ENCODE results near the gene MYBBP1A.

MYBBP1A gene

DNA sequence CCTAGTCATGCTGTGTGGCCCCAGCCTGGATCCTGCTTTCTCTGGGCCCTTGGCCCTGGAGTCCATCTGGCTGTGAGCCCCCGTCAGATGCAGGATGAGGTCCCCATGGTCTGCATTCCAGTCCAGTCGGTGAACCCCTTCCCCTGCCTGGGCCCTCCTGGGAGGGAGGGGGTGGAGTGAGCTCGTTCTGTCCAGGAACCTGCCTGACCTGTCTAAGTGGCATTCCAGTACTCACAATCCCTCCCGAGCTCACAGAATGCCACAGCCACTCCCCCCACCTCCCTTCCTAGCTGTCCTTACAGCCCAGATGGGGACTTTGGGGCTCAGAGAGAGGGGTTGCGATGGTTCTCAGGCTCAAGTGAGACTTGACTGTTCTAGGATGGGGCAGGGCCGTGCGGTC lies 41.0 kb downstream of the MYBBP1A start:
- TF ChIP-seq EP300 (IDR thresholded peaks at IDR 0.05; ENCODE audit: borderline replicate concordance) (peak; percentile 58; the same call in 1 of the 2 replicates), ZBTB7A (IDR thresholded peaks at IDR 0.05; ENCODE audit: low read depth) (peak; percentile 86), TEAD4 (IDR thresholded peaks at IDR 0.05) (peak; percentile 96), CEBPB (IDR thresholded peaks at IDR 0.05) (no peak), NFIC (IDR thresholded peaks at IDR 0.05) (peak; percentile 55), RAD21 (IDR thresholded peaks at IDR 0.05; ENCODE audit: low read depth) (no peak; the same call in none of the 2 replicates), YY1 (IDR thresholded peaks at IDR 0.05; ENCODE audit: low read depth) (no peak), TAF1 (IDR thresholded peaks at IDR 0.05; ENCODE audit: low read depth) (no peak), TCF12 (IDR thresholded peaks at IDR 0.05; ENCODE audit: low read depth) (peak; percentile 83), FOXM1 (IDR thresholded peaks at IDR 0.05; ENCODE audit: borderline replicate concordance, low read depth) (no peak), EGR1 (IDR thresholded peaks at IDR 0.05) (no peak), CREB1 (IDR thresholded peaks at IDR 0.05; ENCODE audit: low read depth) (no peak)
- TF ChIP-seq, protein P1, sequence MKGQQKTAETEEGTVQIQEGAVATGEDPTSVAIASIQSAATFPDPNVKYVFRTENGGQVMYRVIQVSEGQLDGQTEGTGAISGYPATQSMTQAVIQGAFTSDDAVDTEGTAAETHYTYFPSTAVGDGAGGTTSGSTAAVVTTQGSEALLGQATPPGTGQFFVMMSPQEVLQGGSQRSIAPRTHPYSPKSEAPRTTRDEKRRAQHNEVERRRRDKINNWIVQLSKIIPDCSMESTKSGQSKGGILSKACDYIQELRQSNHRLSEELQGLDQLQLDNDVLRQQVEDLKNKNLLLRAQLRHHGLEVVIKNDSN (IDR thresholded peaks at IDR 0.05): no peak
- TF ChIP-seq, protein P2, sequence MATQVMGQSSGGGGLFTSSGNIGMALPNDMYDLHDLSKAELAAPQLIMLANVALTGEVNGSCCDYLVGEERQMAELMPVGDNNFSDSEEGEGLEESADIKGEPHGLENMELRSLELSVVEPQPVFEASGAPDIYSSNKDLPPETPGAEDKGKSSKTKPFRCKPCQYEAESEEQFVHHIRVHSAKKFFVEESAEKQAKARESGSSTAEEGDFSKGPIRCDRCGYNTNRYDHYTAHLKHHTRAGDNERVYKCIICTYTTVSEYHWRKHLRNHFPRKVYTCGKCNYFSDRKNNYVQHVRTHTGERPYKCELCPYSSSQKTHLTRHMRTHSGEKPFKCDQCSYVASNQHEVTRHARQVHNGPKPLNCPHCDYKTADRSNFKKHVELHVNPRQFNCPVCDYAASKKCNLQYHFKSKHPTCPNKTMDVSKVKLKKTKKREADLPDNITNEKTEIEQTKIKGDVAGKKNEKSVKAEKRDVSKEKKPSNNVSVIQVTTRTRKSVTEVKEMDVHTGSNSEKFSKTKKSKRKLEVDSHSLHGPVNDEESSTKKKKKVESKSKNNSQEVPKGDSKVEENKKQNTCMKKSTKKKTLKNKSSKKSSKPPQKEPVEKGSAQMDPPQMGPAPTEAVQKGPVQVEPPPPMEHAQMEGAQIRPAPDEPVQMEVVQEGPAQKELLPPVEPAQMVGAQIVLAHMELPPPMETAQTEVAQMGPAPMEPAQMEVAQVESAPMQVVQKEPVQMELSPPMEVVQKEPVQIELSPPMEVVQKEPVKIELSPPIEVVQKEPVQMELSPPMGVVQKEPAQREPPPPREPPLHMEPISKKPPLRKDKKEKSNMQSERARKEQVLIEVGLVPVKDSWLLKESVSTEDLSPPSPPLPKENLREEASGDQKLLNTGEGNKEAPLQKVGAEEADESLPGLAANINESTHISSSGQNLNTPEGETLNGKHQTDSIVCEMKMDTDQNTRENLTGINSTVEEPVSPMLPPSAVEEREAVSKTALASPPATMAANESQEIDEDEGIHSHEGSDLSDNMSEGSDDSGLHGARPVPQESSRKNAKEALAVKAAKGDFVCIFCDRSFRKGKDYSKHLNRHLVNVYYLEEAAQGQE (IDR thresholded peaks at IDR 0.05; ENCODE audit: low read depth): no peak
- TF ChIP-seq, protein P3, sequence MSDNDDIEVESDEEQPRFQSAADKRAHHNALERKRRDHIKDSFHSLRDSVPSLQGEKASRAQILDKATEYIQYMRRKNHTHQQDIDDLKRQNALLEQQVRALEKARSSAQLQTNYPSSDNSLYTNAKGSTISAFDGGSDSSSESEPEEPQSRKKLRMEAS (IDR thresholded peaks at IDR 0.05): peak; percentile 62; the same call in 1 of the 2 replicates

DNA sequence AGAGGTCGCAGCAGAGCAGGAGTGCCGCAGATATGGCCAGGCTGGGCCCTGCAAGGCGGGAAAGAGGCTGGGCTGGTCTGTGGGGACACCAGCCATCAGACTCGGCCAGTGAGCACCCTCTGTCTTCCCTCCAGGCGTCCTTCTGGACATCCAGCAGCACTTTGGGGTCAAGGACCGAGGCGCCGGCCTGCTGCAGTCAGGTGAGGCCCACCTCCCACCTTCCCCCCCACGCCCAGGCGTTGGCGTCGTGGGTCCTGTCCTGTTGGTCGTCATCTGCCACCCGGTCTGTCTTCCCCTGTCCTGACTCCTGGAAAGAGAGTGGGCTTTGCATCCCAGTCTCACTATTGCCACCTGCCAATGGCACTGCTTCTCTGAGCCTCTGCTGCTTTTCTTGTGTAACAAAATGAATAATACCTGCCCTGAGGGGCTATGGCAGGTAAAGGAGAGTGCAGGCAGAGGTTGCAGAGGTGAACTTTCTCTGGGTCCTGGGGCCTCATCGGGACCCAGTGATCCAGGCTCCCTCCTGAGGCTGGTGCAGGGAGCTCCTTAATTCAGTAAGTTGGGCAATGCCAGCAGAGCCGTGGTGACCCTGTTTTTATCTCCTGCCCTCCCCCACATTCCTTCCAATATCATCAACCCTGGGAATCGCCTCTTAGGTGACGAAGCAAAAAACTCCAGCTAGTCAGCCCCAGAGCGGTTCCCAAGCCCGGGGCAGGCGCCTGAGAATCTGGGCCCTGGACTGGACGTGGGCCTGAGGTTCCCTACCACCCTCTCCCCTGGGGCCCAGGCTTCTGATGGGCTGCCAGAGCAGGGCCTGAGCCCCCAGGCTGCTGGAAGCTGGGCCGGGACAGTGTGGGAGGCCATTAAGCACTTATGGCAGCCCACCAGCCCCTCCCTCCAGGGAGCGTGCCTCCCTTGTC lies 41.8 kb downstream of the MYBBP1A start:
- TF ChIP-seq RAD21 (IDR thresholded peaks at IDR 0.05; ENCODE audit: low read depth): 0 out of 2 replicates have a peak, but pooled peaks have one; percentile 17
- TF ChIP-seq EP300 (IDR thresholded peaks at IDR 0.05; ENCODE audit: borderline replicate concordance): no peak
- TF ChIP-seq EGR1 (IDR thresholded peaks at IDR 0.05): no peak
- no peak for TF ChIP-seq NFIC (IDR thresholded peaks at IDR 0.05)
- TF ChIP-seq, protein P2 (IDR thresholded peaks at IDR 0.05; ENCODE audit: low read depth): no peak

DNA sequence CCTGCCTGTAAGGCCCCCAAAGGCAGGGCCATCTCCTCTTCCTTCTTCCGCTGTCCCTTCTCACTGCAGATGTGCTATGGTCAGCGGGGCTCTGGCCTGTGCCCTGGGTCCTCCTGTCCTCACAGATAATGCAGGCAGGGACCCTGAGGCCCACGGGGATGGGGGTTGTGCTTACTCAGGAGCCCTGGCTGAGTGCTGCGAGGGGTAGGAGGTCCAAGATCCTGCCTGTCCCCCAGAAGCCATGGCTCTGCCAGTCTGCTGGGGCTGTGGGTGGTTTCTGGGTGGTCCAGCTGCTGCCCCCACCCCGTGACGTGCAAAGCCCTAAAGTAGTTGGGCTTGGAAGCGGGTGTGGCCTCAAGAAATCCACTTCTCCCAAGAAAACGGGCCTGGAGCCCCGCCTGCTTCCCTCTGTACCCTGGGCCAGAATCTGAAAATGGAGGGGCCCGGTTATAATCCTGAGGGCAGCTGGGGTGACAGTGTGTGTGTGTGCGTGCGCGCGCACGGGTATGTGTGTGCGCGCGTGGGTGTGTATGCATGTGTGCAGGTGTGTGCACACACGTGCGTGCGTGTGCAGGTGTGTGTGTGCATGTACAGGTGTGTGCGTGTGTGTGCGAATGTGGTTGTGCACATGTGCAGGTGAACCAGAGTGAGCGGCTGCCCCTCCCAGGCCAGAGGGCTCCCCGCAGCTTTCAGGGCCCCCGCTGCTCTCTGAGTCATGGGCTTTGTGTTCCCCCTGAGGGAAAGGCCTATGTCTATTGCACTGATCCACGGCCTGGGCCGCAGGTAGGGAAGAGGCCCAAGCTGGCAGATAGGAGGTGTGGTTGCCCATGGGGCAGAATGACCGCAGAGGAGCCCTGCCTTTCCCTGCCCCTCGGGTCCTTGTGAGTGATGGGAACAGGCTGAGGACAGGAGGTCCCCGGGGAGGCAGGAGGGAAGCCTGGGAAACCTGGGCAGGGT lies 42.8 kb downstream of the MYBBP1A start:
- TF ChIP-seq TEAD4 (IDR thresholded peaks at IDR 0.05) (no peak), ZBTB7A (IDR thresholded peaks at IDR 0.05; ENCODE audit: low read depth) (no peak), CEBPB (IDR thresholded peaks at IDR 0.05) (no peak), FOXM1 (IDR thresholded peaks at IDR 0.05; ENCODE audit: borderline replicate concordance, low read depth) (no peak), RAD21 (IDR thresholded peaks at IDR 0.05; ENCODE audit: low read depth) (no peak), CREB1 (IDR thresholded peaks at IDR 0.05; ENCODE audit: low read depth) (no peak)
- TF ChIP-seq, protein P3 (IDR thresholded peaks at IDR 0.05): no peak
- TF ChIP-seq, protein P2 (IDR thresholded peaks at IDR 0.05; ENCODE audit: low read depth): no peak

Data from Ishikawa (cell line).